ENCODE data around the gene AMFR.

The AMFR gene

GRCh38 chr16:56421976-56422669 lies 3.2 kb downstream of the AMFR start:
- no peaks in the 10 kb centered on the region for H3K9me2 ChIP-seq (ENCODE audit: low read depth, low read length)
- peak overlapping the region; percentile 86 for H3K9ac ChIP-seq (ENCODE audit: low read length)
- peaks cover 72% of the 10 kb centered on the region for H3K79me2 ChIP-seq (ENCODE audit: insufficient read depth, low read length)
- no peaks in the 10 kb centered on the region for H4K20me1 ChIP-seq (ENCODE audit: insufficient read depth, low read length)
- H3K27ac ChIP-seq (ENCODE audit: low read depth, low read length, poor library complexity, severe bottlenecking) = peak overlapping the region; percentile 90
- H3K36me3 ChIP-seq (ENCODE audit: insufficient read depth, low read length) = no peaks in the 10 kb centered on the region
- no peak overlapping the region for H2AFZ ChIP-seq (ENCODE audit: low read length)
- no peaks in the 10 kb centered on the region for H3K9me3 ChIP-seq (ENCODE audit: low read length)
- no peaks in the 10 kb centered on the region; the same call in 1 of the 2 replicates for H3F3A ChIP-seq (ENCODE audit: insufficient read depth, low read length)
- H3K4me3 ChIP-seq (ENCODE audit: low read depth, low read length, poor library complexity, severe bottlenecking) = peak overlapping the region; percentile 91
- TF ChIP-seq EZH2 (IDR thresholded peaks at IDR 0.05; ENCODE audit: borderline replicate concordance, low read length) = no peak
- TF ChIP-seq, protein P1, sequence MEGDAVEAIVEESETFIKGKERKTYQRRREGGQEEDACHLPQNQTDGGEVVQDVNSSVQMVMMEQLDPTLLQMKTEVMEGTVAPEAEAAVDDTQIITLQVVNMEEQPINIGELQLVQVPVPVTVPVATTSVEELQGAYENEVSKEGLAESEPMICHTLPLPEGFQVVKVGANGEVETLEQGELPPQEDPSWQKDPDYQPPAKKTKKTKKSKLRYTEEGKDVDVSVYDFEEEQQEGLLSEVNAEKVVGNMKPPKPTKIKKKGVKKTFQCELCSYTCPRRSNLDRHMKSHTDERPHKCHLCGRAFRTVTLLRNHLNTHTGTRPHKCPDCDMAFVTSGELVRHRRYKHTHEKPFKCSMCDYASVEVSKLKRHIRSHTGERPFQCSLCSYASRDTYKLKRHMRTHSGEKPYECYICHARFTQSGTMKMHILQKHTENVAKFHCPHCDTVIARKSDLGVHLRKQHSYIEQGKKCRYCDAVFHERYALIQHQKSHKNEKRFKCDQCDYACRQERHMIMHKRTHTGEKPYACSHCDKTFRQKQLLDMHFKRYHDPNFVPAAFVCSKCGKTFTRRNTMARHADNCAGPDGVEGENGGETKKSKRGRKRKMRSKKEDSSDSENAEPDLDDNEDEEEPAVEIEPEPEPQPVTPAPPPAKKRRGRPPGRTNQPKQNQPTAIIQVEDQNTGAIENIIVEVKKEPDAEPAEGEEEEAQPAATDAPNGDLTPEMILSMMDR (IDR thresholded peaks at IDR 0.05; ENCODE audit: low read length) = no peak
- peaks cover 47% of the 10 kb centered on the region for H3K4me1 ChIP-seq (ENCODE audit: insufficient read depth, low read length, severe bottlenecking)
- H3K27me3 ChIP-seq (ENCODE audit: insufficient read depth, low read length) = no peaks in the 10 kb centered on the region
- H3K4me2 ChIP-seq (ENCODE audit: low read length) = peak overlapping the region; percentile 85

GRCh38 chr16:56421313-56421712 lies 4.0 kb downstream of the AMFR start:
- H3K9me3 ChIP-seq (ENCODE audit: low read length) = no peaks in the 10 kb centered on the region
- no peaks in the 10 kb centered on the region for H3K9me2 ChIP-seq (ENCODE audit: low read depth, low read length)
- H3K27me3 ChIP-seq (ENCODE audit: insufficient read depth, low read length) = no peaks in the 10 kb centered on the region
- peaks cover 53% of the 10 kb centered on the region for H3K4me1 ChIP-seq (ENCODE audit: insufficient read depth, low read length, severe bottlenecking)
- H3F3A ChIP-seq (ENCODE audit: insufficient read depth, low read length) = no peaks in the 10 kb centered on the region
- no peak overlapping the region for H2AFZ ChIP-seq (ENCODE audit: low read length)
- no peaks in the 10 kb centered on the region for H4K20me1 ChIP-seq (ENCODE audit: insufficient read depth, low read length)
- no peaks in the 10 kb centered on the region for H3K36me3 ChIP-seq (ENCODE audit: insufficient read depth, low read length)
- H3K4me2 ChIP-seq (ENCODE audit: low read length) = peak overlapping the region; percentile 85
- no peak for TF ChIP-seq EZH2 (IDR thresholded peaks at IDR 0.05; ENCODE audit: borderline replicate concordance, low read length)
- TF ChIP-seq, protein P1 (IDR thresholded peaks at IDR 0.05; ENCODE audit: low read length) = no peak
- peaks cover 80% of the 10 kb centered on the region for H3K79me2 ChIP-seq (ENCODE audit: insufficient read depth, low read length)
- peak overlapping the region; percentile 90 for H3K27ac ChIP-seq (ENCODE audit: low read depth, low read length, poor library complexity, severe bottlenecking)
- peak overlapping the region; percentile 91 for H3K4me3 ChIP-seq (ENCODE audit: low read depth, low read length, poor library complexity, severe bottlenecking)
- H3K9ac ChIP-seq (ENCODE audit: low read length) = peak overlapping the region; percentile 86; the same call in 1 of the 2 replicates

- no peaks in the 10 kb centered on the region for H3K9me3 ChIP-seq (ENCODE audit: low read length)
- no peaks in the 10 kb centered on the region for H3K36me3 ChIP-seq (ENCODE audit: insufficient read depth, low read length)
- no peak overlapping the region for H2AFZ ChIP-seq (ENCODE audit: low read length)
- no peaks in the 10 kb centered on the region for H3K27me3 ChIP-seq (ENCODE audit: insufficient read depth, low read length)
- no peak overlapping the region; the same call in 1 of the 2 replicates for H3K9ac ChIP-seq (ENCODE audit: low read length)
- no peak overlapping the region for H3K4me3 ChIP-seq (ENCODE audit: low read depth, low read length, poor library complexity, severe bottlenecking)
- H3K27ac ChIP-seq (ENCODE audit: low read depth, low read length, poor library complexity, severe bottlenecking) = peak overlapping the region; percentile 90
- H3F3A ChIP-seq (ENCODE audit: insufficient read depth, low read length) = no peaks in the 10 kb centered on the region
- H3K9me2 ChIP-seq (ENCODE audit: low read depth, low read length) = no peaks in the 10 kb centered on the region
- peaks cover 55% of the 10 kb centered on the region for H3K4me1 ChIP-seq (ENCODE audit: insufficient read depth, low read length, severe bottlenecking)
- TF ChIP-seq EZH2 (IDR thresholded peaks at IDR 0.05; ENCODE audit: borderline replicate concordance, low read length) = no peak
- TF ChIP-seq, protein P1 (IDR thresholded peaks at IDR 0.05; ENCODE audit: low read length) = no peak
- H3K4me2 ChIP-seq (ENCODE audit: low read length) = no peak overlapping the region
- no peaks in the 10 kb centered on the region for H4K20me1 ChIP-seq (ENCODE audit: insufficient read depth, low read length)
- peaks cover 87% of the 10 kb centered on the region for H3K79me2 ChIP-seq (ENCODE audit: insufficient read depth, low read length)
These were observed 4.7 kb downstream of the AMFR start for GRCh38 chr16:56420613-56421012.
